ENCODE measurements around the gene PNP.

GRCh38 chr14:20508367-20508766 is 39.2 kb downstream of the PNP start:
- TF ChIP-seq CTCF (IDR thresholded peaks at IDR 0.05; ENCODE audit: control extremely low read depth in 1 of 3, insufficient read depth in 1 of 3, low read depth in 1 of 3, low read length in 3 of 3) (no peak), E2F6 (IDR thresholded peaks at IDR 0.05) (no peak), POLR2AphosphoS5 (IDR thresholded peaks at IDR 0.05; ENCODE audit: low read depth, low read length) (no peak), JUN (IDR thresholded peaks at IDR 0.05; ENCODE audit: low read depth, low read length) (no peak), YY1 (IDR thresholded peaks at IDR 0.05; ENCODE audit: low read depth, low read length) (no peak), USF2 (IDR thresholded peaks at IDR 0.05; ENCODE audit: low read length) (no peak), ZNF274 (IDR thresholded peaks at IDR 0.05; ENCODE audit: borderline replicate concordance, extremely low read depth, low read length) (no peak)
- TF ChIP-seq, protein P1, sequence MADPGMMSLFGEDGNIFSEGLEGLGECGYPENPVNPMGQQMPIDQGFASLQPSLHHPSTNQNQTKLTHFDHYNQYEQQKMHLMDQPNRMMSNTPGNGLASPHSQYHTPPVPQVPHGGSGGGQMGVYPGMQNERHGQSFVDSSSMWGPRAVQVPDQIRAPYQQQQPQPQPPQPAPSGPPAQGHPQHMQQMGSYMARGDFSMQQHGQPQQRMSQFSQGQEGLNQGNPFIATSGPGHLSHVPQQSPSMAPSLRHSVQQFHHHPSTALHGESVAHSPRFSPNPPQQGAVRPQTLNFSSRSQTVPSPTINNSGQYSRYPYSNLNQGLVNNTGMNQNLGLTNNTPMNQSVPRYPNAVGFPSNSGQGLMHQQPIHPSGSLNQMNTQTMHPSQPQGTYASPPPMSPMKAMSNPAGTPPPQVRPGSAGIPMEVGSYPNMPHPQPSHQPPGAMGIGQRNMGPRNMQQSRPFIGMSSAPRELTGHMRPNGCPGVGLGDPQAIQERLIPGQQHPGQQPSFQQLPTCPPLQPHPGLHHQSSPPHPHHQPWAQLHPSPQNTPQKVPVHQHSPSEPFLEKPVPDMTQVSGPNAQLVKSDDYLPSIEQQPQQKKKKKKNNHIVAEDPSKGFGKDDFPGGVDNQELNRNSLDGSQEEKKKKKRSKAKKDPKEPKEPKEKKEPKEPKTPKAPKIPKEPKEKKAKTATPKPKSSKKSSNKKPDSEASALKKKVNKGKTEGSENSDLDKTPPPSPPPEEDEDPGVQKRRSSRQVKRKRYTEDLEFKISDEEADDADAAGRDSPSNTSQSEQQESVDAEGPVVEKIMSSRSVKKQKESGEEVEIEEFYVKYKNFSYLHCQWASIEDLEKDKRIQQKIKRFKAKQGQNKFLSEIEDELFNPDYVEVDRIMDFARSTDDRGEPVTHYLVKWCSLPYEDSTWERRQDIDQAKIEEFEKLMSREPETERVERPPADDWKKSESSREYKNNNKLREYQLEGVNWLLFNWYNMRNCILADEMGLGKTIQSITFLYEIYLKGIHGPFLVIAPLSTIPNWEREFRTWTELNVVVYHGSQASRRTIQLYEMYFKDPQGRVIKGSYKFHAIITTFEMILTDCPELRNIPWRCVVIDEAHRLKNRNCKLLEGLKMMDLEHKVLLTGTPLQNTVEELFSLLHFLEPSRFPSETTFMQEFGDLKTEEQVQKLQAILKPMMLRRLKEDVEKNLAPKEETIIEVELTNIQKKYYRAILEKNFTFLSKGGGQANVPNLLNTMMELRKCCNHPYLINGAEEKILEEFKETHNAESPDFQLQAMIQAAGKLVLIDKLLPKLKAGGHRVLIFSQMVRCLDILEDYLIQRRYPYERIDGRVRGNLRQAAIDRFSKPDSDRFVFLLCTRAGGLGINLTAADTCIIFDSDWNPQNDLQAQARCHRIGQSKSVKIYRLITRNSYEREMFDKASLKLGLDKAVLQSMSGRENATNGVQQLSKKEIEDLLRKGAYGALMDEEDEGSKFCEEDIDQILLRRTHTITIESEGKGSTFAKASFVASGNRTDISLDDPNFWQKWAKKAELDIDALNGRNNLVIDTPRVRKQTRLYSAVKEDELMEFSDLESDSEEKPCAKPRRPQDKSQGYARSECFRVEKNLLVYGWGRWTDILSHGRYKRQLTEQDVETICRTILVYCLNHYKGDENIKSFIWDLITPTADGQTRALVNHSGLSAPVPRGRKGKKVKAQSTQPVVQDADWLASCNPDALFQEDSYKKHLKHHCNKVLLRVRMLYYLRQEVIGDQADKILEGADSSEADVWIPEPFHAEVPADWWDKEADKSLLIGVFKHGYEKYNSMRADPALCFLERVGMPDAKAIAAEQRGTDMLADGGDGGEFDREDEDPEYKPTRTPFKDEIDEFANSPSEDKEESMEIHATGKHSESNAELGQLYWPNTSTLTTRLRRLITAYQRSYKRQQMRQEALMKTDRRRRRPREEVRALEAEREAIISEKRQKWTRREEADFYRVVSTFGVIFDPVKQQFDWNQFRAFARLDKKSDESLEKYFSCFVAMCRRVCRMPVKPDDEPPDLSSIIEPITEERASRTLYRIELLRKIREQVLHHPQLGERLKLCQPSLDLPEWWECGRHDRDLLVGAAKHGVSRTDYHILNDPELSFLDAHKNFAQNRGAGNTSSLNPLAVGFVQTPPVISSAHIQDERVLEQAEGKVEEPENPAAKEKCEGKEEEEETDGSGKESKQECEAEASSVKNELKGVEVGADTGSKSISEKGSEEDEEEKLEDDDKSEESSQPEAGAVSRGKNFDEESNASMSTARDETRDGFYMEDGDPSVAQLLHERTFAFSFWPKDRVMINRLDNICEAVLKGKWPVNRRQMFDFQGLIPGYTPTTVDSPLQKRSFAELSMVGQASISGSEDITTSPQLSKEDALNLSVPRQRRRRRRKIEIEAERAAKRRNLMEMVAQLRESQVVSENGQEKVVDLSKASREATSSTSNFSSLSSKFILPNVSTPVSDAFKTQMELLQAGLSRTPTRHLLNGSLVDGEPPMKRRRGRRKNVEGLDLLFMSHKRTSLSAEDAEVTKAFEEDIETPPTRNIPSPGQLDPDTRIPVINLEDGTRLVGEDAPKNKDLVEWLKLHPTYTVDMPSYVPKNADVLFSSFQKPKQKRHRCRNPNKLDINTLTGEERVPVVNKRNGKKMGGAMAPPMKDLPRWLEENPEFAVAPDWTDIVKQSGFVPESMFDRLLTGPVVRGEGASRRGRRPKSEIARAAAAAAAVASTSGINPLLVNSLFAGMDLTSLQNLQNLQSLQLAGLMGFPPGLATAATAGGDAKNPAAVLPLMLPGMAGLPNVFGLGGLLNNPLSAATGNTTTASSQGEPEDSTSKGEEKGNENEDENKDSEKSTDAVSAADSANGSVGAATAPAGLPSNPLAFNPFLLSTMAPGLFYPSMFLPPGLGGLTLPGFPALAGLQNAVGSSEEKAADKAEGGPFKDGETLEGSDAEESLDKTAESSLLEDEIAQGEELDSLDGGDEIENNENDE (IDR thresholded peaks at IDR 0.05; ENCODE audit: insufficient replicate concordance, low read length), result no peak
